AG04449 (cell line): ENCODE results near the gene RAB35.

ENCODE experiments used
- CTCF ChIA-PET: fragments of 350-600 bp; formaldehyde crosslinking; extraction: SDS; loops from one replicate; lab custom pipeline; 2021; ENCODE audit warnings: antibody characterized with exemption; lab: Yijun Ruan, JAX
- POLR2A ChIA-PET: fragments of 400-600, 350-600 bp; formaldehyde crosslinking; extraction: SDS; loops from one replicate; lab custom pipeline; 2020; ENCODE audit warnings: antibody characterized with exemption, inconsistent platforms; lab: Yijun Ruan, JAX
- DNase-seq: peaks from one replicate; pipeline ENCODE4 v3.0.0-alpha.2; 2010; ENCODE audit warnings: low read depth, low spot score
- H3K4me3 ChIP-seq: 2 replicates; pipeline ENCODE4 v1.5.1; 2011; ENCODE audit warnings: low read depth, mild to moderate bottlenecking, control low read depth, low read length
- CTCF ChIP-seq: IDR thresholded peaks from one replicate; pipeline ENCODE4 v1.5.1; 2011; ENCODE audit warnings: mild to moderate bottlenecking, moderate library complexity, low read length, control low read depth, inconsistent platforms; ENCODE audit not compliant: insufficient read depth; ENCODE audit errors: missing control alignments

Gene RAB35

GRCh38 chr12:120071493-120072020, 45.0 kb downstream of the RAB35 start:
- ChIA-PET CTCF (interaction anchor here (1.2 kb wide), 1 partner anchor 16 kb away, joined by 3 read pairs; no protein-coding TSS in a partner anchor), POLR2A (no interaction called here)
- no peak overlapping the region for H3K4me3 ChIP-seq
- TF ChIP-seq CTCF: no peak
- DNase-seq: no peak

GRCh38 chr12:120069278-120069677, 47.3 kb downstream of the RAB35 start:
- no peak for TF ChIP-seq CTCF
- CTCF ChIA-PET: interaction anchor here (2.0 kb wide), 1 partner anchor 18 kb away, joined by 6 read pairs; no protein-coding TSS in a partner anchor
- POLR2A ChIA-PET: no interaction called here
- no peak for DNase-seq
- no peak overlapping the region for H3K4me3 ChIP-seq

GRCh38 chr12:120067901-120068300, 48.7 kb downstream of the RAB35 start:
- no peak for DNase-seq
- no peak for TF ChIP-seq CTCF
- H3K4me3 ChIP-seq: no peak overlapping the region
- CTCF ChIA-PET: interaction anchor here (2.0 kb wide), 1 partner anchor 19 kb away, joined by 6 read pairs; no protein-coding TSS in a partner anchor
- POLR2A ChIA-PET: no interaction called here

- ChIA-PET CTCF (no interaction called here), POLR2A (no interaction called here)
- DNase-seq: no peak
Measured at GRCh38 chr12:120067084-120067869, 49.3 kb downstream of the RAB35 start.

GRCh38 chr12:120066341-120066740, 50.2 kb downstream of the RAB35 start:
- DNase-seq: no peak
- CTCF ChIA-PET: no interaction called here
- TF ChIP-seq CTCF: no peak
- no peak overlapping the region for H3K4me3 ChIP-seq
- POLR2A ChIA-PET: no interaction called here

More at GRCh38 chr12:120067084-120067869, 49.3 kb downstream of the RAB35 start:
- no peak for TF ChIP-seq CTCF
- no peak overlapping the region for H3K4me3 ChIP-seq

GRCh38 chr12:120065472-120065871, 51.1 kb downstream of the RAB35 start:
- TF ChIP-seq CTCF: no peak
- DNase-seq: no peak
- ChIA-PET POLR2A (no interaction called here), CTCF (interaction anchor here (1.2 to 1.3 kb wide), 2 partner anchors 8 to 22 kb away, joined by 3 to 4 read pairs; no protein-coding TSS in a partner anchor)
- H3K4me3 ChIP-seq: no peak overlapping the region
